B cell (primary cell): ENCODE data around the gene ALKBH5.

Experiments used
- CTCF ChIP-seq: fragments of 200-600 bp; IDR thresholded peaks from one replicate; pipeline ENCODE4 v1.8.0; 2022; ENCODE audit warnings: antibody characterized with exemption, mild to moderate bottlenecking
- EZH2 ChIP-seq: IDR thresholded peaks from 2 replicates; pipeline ENCODE4 v1.6.1; 2012; ENCODE audit warnings: borderline replicate concordance, low read depth, mild to moderate bottlenecking, moderate library complexity, low read length; ENCODE audit not compliant: insufficient read depth, poor library complexity, severe bottlenecking

DNA sequence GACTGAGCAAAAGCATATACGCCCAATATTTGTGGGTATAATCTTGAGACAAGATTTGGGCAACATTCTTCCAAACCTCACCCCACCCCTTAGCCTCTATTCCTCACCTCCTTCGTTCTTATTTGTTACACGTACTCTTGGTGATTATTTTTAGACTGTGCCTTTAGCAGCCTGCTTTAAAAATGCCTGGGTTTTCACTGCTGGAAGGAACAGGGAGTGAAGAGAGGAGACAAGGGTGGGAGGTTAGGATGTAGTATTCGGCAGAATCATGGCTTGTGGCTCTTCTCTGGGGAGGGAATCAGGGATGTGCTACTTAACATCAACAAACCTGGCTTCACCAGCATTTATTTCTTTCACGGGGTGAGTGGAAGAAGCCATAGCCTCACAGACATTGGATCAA, 11.6 kb downstream of the ALKBH5 start:
- TF ChIP-seq EZH2: no peak
- no peak for TF ChIP-seq CTCF
